Endodermal cell (in vitro differentiated cells): ENCODE data around the gene MYORG. TPM values are rescaled to one million over a fixed set of nuclear protein-coding genes. Genes with fewer than 3 reads are reported as not detected.

Source experiments
- DNase-seq: peaks from one replicate; pipeline ENCODE4 v3.0.0-alpha.2; 2017
- H3K27ac ChIP-seq: 2 replicates; pipeline ENCODE4 v1.5.1; 2013; ENCODE audit warnings: mild to moderate bottlenecking, low read depth, low read length, moderate library complexity
- H3K27me3 ChIP-seq: 2 replicates; pipeline ENCODE4 v1.6.1; 2013; ENCODE audit warnings: mild to moderate bottlenecking, low read length, moderate library complexity; ENCODE audit not compliant: insufficient read depth, control insufficient read depth, poor library complexity, severe bottlenecking
- H3K36me3 ChIP-seq: 2 replicates; pipeline ENCODE4 v1.7.0; 2013; ENCODE audit warnings: mild to moderate bottlenecking, low read length, moderate library complexity; ENCODE audit not compliant: control insufficient read depth, insufficient read depth
- H3K4me1 ChIP-seq: one replicate; pipeline ENCODE4 v1.7.0; 2013; ENCODE audit warnings: low read length; ENCODE audit not compliant: control insufficient read depth, insufficient read depth
- H3K4me3 ChIP-seq: 2 replicates; pipeline ENCODE4 v1.5.1; 2013; ENCODE audit warnings: mild to moderate bottlenecking, low read length, moderate library complexity
- H3K9ac ChIP-seq: 2 replicates; pipeline ENCODE4 v1.6.1; 2013; ENCODE audit warnings: mild to moderate bottlenecking, low read length, moderate library complexity; ENCODE audit not compliant: poor library complexity, severe bottlenecking; ENCODE audit errors: extremely low read depth
- H3K9me3 ChIP-seq: 2 replicates; pipeline ENCODE4 v1.6.1; 2013; ENCODE audit warnings: mild to moderate bottlenecking, low read length, moderate library complexity; ENCODE audit not compliant: control insufficient read depth
- H3K27ac Mint-ChIP-seq: 2 replicates; pipeline ENCODE4 v1.8.0; 2020; ENCODE audit warnings: mixed read lengths
- H3K27me3 Mint-ChIP-seq: 2 replicates; pipeline ENCODE4 v1.8.0; 2021; ENCODE audit warnings: mild to moderate bottlenecking, mixed read lengths; ENCODE audit not compliant: insufficient read depth
- H3K36me3 Mint-ChIP-seq: 2 replicates; pipeline ENCODE4 v1.8.0; 2020; ENCODE audit warnings: low read depth, mixed read lengths
- H3K4me1 Mint-ChIP-seq: 2 replicates; pipeline ENCODE4 v1.8.0; 2020; ENCODE audit warnings: mixed read lengths
- H3K4me3 Mint-ChIP-seq: 2 replicates; pipeline ENCODE4 v1.8.0; 2020; ENCODE audit warnings: mild to moderate bottlenecking, moderate library complexity, mixed read lengths
- H3K9me3 Mint-ChIP-seq: 2 replicates; pipeline ENCODE4 v1.8.0; 2020; ENCODE audit warnings: mild to moderate bottlenecking, mixed read lengths
- CTCF ChIP-seq: fragments of 200-600 bp; sonication (generic); conservative IDR thresholded peaks from 2 replicates; pipeline ENCODE4 v1.5.0; 2021; ENCODE audit warnings: antibody characterized with exemption, mild to moderate bottlenecking
- WGBS, 2 experiments: methylation state at CpG; one replicate each; pipeline versions ENCODE4 v1.1.5 to v1.1.7; 2013; ENCODE audit warnings: missing lambda C conversion rate in 2 of 2, mixed read lengths in 1 of 2; ENCODE audit not compliant: insufficient coverage in 1 of 2, insufficient read length in 1 of 2; 5-methylcytosine and 5-hydroxymethylcytosine counted together
- total RNA-seq, 2 donors: library from RNA; stranded (reverse); fragmentation: NEBNext Ultra II Directional in 1 of 2; extraction: Animal tissue kit (Norgen Biotek cat#: 25700) in 1 of 2; gene quantifications; 2 replicates in 1 of 2; 3 replicates in 1 of 2; pipeline ENCODE4 v1.2.1, GENCODE V29; 2021

MYORG gene
- total RNA-seq, 2 donors from 2014 or later, result 56.7 to 58.8 TPM

- Mint-ChIP-seq H3K36me3 (peaks cover 8% of the 10 kb centered on the region), H3K4me3 (no peak overlapping the region), H3K27ac (no peak overlapping the region), H3K27me3 (no peaks in the 10 kb centered on the region), H3K9me3 (no peaks in the 10 kb centered on the region), H3K4me1 (peaks cover 5% of the 10 kb centered on the region)
- H3K27me3 ChIP-seq, result no peaks in the 10 kb centered on the region
- TF ChIP-seq CTCF, result no peak
- H3K9ac ChIP-seq, result no peak overlapping the region
- no peak for DNase-seq
- peaks cover 17% of the 10 kb centered on the region for H3K36me3 ChIP-seq
- no peaks in the 10 kb centered on the region for H3K4me1 ChIP-seq
- no peak overlapping the region for H3K4me3 ChIP-seq
- no peak overlapping the region for H3K27ac ChIP-seq
- H3K9me3 ChIP-seq, result no peaks in the 10 kb centered on the region
- 82 to 91% methylated on average over 1 of the region's 1 CpG for WGBS, 2 experiments
These were observed 31.5 kb upstream of the MYORG start for GRCh38 chr9:34408173-34408572.

- no peak for DNase-seq
- Histone ChIP-seq H3K27ac (no peak overlapping the region), H3K36me3 (peaks cover 30% of the 10 kb centered on the region), H3K27me3 (no peaks in the 10 kb centered on the region), H3K4me3 (no peak overlapping the region), H3K4me1 (no peaks in the 10 kb centered on the region), H3K9me3 (no peaks in the 10 kb centered on the region), H3K9ac (no peak overlapping the region)
- Mint-ChIP-seq H3K4me3 (no peak overlapping the region), H3K9me3 (no peaks in the 10 kb centered on the region), H3K36me3 (peaks cover 12% of the 10 kb centered on the region), H3K27me3 (no peaks in the 10 kb centered on the region), H3K27ac (no peak overlapping the region), H3K4me1 (peaks cover 12% of the 10 kb centered on the region)
- WGBS, 2 experiments, result 77 to 89% methylated on average over 1 of the region's 1 CpG
- no peak for TF ChIP-seq CTCF
These were observed 29.5 kb upstream of the MYORG start for GRCh38 chr9:34406219-34406618.

- Mint-ChIP-seq H3K9me3 (no peaks in the 10 kb centered on the region), H3K27me3 (no peaks in the 10 kb centered on the region), H3K4me1 (peaks cover 13% of the 10 kb centered on the region), H3K27ac (no peak overlapping the region), H3K36me3 (peaks cover 12% of the 10 kb centered on the region), H3K4me3 (no peak overlapping the region)
- Histone ChIP-seq H3K9ac (no peak overlapping the region), H3K4me3 (no peak overlapping the region), H3K4me1 (no peaks in the 10 kb centered on the region), H3K27ac (no peak overlapping the region), H3K27me3 (no peaks in the 10 kb centered on the region), H3K36me3 (peaks cover 32% of the 10 kb centered on the region), H3K9me3 (no peaks in the 10 kb centered on the region)
- DNase-seq, result no peak
- TF ChIP-seq CTCF, result no peak
- 92 to 100% methylated on average over 3 to 7 of the region's 7 CpGs for WGBS, 2 experiments
These were observed 29.0 kb upstream of the MYORG start for GRCh38 chr9:34405719-34406118.
